Measurements from ENCODE around the gene FAM180B.

GRCh38 chr11:47592251-47592650 lies 5.8 kb downstream of the FAM180B start:
- TF ChIP-seq CTCF (IDR thresholded peaks at IDR 0.05 in 2 of 3, conservative IDR thresholded peaks at IDR 0.05 in 1 of 3; ENCODE audit: borderline replicate concordance in 1 of 3, insufficient read depth in 1 of 3, low read depth in 2 of 3, low read length in 2 of 3) (no peak), POLR2A (IDR thresholded peaks at IDR 0.05; ENCODE audit: borderline replicate concordance, extremely low read depth, insufficient read depth, insufficient read length) (no peak)
